ENCODE measurements around the gene GPR146.
A peak's percentile ranks its signal among the peaks of the same experiment; 100 is the strongest.
"Not testable (repeated sequence)": the region's sequence is repeated elsewhere in the genome, so short reads cannot be mapped to it uniquely, and the experiment has no call there.

GPR146 gene

DNA sequence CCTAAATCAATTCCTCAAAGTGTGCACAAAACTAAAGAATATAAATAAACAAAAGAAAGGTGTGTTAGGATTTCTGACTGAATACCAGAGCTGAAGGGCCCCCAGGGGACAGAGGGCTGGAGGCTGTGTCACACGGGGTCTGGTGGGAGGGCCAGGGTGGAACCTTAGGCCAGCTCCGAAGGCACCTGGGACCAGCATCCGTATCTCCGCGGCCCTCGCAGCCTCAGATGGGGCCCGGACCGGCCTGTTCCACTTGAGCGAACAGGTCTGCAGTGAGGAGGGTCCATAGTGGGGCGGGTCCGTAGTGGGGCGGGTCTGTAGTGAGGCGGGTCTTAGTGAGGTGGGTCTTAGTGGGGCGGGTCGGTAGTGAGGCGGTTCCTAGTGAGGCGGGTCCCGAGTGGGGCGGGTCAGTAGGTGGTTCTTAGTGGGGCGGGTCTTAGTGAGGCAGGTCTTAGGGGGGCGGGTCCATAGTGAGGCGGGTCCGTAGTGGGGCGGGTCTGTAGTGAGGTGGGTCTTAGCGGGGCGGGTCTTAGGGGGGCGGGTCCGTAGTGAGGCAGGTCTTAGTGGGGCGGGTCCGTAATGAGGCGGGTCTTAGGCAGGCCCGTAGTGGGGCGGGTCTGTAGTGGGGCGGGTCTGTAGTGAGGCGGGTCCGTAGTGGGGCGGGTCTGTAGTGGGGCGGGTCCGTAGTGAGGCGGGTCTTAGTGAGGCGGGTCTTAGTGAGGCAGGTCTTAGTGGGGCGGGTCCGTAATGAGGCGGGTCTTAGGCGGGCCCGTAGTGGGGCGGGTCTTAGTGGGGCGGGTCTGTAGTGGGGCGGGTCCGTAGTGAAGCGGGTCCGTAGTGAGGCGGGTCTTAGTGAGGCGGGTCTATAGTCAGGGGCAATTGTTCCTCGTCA, 15.1 kb downstream of the GPR146 start:
- no peak for DNase-seq

DNA sequence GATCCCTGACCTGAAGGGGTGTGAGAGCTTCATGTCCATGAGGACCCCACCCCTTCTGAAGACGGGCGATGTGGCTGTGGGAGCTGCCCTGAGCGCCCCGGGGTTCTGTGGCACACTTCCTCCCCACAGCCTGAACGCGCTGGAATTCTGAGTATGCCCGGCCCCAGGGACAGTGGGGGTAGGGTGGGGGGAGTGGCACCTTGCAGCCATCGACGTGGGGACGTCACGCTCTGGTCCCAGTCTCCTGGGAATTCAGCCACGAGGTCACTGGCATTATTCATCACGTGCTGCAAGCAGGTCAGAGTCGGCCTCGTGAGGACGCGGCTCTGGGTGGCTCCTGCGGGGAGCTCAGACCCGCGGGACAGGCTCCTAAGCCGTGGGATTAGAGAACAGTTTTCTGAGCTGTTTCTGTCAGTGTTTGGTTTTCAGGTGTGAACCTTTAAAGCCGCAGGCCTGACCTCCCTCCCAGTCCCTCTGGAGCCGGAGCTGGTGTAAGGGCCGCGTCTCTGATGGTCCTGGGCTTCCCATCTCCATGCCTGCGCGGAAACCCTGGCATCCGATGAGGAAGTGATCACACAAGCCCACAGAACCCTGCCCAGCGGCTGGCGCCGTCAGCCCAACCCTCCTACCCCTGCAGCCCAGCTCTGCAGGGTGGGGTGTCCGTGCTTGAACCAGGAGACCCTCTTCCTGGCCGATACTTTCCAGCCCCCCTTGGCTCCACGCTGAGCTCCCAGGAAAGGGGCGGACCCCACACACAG, 16.1 kb downstream of the GPR146 start:
- peak; percentile 35 for DNase-seq

DNA sequence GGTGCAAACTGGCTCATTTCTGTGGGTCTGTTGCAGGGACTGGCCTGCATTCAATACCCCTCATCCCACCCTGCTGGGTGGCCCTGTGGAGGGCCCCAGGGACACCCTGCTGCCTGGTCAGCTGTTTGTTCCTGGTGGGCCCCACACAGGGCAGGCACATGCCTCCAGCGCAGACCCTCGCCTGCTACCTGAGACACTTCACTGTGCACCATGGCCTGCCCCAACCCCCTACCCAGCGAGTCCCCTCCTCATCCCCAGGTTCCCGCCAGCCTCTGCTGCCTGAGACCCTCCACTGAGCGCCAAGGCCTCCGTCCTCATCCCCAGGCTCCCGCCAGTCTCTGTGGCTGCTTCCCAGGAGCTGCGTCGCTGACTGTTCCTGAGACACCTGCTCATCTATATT, 16.8 kb downstream of the GPR146 start:
- DNase-seq: no peak

DNA sequence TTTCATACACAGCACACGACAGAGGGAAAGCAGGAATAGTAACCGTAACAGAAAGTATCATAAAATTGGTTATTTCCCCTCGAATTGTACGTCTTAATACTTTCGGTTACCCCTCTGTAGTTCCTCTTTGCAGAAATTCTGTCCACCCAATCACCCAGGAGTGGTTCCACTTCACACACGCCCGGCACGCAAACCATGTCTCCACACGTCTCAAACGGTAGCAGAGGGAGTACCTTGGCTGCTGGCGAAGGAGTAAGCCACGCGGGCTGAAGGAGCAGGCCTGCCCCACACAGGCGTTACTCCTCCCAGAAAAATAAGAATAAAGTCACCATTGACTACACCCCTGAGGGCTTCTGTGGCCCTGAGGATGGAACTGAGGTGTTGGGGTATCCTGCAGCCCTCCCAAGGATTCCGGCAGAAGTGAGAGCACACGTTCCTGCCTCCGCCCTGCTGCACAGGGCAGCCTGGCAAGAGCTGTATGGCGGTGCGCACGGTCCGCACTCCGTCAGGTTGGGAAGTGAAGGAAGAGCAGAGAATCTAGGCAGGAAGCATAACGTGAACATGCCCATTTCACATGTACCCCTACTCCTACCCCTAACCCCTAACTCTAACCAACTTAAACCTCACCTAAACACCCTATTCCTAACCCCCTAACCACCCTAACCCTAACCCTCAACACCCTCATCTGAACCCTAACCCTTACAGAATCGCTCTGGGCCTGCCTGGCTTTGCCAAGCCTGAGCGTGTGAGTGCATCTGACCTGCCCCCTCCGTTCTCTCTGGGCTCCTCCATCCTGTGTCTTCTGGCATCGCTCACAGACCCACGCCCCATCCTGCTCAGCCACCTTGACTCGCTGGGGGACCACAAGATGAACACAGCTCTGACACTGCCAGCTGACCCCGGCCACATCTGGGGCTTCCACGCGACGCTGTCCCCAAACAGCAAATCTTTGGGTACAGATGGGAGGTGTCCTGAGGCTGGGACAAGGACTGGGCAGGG, 18.2 kb downstream of the GPR146 start:
- peak; percentile 69 for DNase-seq

DNA sequence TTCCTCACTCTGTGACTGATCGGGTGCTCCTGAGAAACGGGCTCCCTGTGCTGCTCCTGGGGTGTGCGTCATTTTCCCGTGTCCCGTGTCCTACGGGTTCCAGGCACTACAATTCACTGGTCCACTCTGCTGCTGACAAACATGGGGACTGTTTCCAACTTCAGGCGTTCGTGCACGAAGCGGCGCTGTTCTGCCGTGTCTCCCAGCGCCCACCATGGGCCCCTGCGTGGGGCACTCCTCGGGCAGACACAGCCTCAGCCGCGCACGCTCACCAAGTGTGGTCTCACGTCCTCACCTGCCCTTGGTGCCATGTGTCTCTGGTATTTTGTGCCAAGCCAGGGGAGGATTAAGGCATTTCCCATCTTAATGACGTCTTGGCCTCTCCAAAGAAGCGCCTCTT, 19.0 kb downstream of the GPR146 start:
- no peak for DNase-seq

DNA sequence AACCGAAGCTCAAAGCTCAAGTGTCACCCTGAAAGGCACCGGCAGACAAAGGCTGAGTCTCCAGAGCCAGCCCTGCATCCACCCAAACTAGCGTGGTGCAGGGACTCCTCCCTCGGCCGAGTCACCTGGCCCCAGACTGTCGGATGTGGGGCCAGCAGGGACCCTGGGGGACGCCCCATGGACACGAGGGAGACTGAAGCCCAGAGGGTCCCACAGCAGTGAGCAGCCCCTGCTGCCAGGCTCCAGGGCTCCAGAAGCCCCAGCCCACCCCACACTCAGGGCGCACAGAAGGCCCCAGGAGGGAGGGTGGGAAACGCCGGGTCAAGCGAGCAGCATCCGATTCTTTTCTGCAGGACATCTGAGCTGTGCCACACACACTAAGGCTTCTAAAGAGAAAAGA, 20.2 kb downstream of the GPR146 start:
- DNase-seq: no peak

DNA sequence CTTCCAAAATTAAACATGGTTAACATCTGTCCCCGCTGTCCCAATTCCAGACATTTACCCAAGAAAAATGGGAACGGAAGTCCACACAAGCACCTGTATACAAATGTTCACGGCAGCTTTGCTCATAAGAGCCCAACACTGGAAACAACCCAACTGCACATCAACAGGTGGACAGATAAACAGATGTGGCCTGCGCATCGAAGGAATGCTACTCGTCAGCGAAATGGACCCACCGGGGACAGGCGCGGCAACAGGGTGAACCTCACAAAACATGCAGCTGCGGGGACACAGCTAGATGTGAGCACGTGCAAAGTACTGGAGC, 20.9 kb downstream of the GPR146 start:
- no peak for DNase-seq

DNA sequence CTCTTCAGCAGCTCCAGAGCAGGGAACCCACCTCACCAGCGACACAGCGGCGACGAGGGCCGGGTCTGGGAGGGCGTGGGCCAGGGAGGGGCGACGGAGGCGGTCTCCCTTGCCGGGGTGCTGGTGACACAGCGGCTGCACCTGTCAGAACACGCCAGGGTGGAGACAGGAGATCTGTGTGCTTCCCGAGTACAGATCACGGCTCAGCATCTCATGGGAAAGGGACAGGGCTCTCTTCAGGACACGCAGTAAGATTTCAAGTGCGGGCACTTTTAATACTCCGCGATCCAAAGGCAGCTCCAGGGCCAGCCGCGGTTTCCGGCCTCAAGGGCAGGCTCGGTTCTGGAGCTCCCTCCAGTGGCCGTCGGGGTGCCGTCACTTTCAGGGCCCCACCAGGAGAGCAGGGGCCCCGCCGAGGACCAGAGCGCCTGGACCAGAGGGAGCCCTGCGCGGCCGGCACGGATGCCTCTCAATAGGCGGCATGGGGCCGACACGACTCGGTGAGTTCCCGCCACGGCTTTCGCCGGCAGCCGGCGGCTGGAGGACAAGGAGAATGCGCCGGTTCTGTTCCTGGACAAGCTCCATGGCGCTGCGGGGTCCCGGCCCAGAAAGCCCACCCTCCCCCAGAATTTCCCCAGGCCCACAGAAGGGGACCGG, 21.4 kb downstream of the GPR146 start:
- DNase-seq: peak; percentile 80

DNA sequence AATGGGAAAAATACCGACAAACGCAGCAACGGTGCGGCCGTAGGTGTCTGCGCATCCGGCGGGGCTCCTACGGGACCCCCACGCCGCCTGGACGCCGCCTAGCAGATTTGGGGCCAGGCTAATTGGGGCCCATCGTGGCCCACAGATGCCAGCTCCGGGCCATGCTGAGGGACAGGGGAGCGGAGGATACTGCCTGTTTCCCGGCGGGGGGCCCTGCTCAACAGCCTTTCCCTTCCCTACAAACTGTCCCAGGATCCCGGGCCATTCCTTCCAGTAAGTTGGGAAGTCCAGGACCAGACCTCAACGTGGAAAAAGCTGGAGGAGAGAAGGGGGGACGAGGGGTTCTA, 21.9 kb downstream of the GPR146 start:
- no peak for DNase-seq

DNA sequence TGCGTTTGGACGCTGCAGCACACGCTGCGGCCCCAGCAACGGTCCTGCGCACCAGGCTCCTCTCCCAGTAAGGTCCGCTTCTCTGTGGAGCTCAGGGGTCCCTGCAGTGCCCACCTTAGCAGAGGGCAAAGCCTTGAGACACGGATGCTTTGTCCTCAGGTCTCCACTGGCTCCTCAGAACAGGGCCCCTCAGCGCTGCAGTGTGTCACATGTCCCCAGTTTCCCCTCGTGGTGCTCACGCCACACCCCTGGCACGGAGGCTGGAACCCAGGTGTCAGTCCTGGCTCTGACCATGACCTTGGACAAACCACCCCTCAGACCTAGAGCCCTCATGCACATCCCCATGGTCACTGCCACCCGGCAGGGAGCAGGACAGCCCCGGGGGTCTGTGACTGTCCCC, 23.7 kb downstream of the GPR146 start:
- DNase-seq: no peak

DNA sequence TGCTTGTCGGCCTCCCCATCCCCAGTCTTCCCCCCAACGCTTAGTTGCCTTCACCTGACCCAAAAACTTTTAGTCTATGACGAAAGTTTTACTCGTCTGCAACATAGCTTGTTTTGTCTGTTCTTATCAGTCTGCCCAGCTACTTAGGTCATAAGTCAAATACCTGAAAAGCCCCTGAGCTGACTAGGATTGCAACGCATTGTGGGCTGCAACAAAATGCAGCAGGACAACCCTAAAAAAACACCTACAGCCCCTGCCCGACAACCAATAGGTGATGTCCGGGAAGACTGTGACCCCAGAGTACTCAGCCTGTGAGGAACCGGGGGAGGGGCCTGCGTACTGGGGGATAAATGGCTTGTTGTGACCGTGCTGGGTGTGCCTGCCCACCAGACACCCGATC, 24.3 kb downstream of the GPR146 start:
- no peak for DNase-seq

DNA sequence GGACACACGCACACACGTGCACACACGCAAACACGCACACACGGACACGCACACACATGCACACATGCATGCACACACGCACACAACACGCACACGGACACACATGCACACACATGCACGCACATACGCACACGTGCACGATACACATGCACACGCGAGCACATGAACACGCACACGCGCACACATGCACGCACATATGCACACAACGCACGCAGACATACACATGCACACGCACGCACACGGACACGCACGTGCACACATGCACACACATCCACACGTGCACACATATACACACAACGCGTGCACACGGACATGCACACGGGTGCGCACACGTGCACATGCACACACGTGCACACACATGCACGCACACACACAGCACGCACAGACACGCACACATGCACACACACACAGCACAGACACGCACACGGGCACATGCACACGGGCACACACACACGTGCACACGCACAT, 26.2 kb downstream of the GPR146 start:
- DNase-seq: no peak

DNA sequence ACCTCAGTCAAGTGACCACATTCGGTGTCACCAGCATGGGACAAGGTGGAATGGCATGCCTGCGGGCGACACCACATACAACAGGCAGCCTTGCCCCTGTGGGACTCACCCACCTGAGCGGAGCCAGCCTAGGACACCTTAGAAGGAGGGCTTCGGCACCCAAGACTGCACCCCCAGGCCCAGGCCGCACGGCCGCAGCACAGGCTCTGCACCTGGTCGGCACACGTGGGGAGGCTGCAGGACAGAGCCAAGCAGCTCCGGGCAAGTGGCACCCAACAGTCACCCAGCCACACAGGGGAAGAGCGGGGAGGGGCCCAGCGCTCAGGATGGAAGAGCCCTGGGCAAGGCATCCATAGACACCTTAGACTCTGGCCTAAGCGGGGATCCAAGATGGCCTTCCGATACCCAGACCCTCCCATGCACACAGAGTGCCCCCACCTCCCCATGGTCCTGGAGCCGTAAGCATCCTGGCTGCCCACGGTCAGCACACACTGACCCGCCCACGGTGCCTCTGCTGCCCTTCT, 27.4 kb downstream of the GPR146 start:
- no peak for DNase-seq

DNA sequence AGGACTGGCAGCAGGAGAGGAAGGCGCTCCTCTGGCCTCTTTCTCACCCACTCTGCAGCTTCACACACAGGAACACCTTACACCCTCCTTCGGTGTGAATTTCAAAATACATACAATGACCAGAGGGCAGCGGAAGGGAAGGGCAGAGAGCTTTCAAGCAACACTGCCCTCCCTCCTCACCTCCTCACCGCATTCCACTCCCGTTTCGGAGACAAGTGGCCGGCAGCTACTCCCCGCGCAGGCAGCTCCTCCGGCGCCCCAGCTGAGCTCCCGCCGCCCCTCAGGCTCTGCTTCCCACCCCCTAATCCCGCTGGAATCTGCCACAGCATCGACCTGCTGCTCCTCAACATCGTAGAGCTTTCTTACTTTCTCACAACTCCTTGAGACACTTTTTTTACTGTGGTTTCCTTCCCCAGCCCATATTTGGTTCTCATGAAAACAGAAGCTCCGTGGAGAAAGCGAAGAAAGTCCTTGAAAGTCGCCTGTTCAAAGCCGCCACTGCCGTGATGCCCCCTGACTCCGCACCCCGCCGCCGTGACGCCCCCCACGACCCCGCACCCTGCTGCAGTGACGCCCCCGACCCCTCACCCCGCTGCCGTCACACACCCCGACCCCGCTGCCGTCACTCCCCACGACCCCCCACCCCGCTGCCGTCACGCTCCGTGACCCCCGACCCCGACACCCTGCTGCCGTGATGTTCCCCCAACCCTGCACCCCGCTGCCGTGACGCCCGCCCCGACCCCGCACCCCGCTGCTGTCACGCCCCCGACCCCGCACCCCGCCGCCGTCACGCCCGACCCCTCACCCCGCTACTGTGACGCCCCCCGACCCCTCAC, 29.0 kb downstream of the GPR146 start:
- DNase-seq: no peak

DNA sequence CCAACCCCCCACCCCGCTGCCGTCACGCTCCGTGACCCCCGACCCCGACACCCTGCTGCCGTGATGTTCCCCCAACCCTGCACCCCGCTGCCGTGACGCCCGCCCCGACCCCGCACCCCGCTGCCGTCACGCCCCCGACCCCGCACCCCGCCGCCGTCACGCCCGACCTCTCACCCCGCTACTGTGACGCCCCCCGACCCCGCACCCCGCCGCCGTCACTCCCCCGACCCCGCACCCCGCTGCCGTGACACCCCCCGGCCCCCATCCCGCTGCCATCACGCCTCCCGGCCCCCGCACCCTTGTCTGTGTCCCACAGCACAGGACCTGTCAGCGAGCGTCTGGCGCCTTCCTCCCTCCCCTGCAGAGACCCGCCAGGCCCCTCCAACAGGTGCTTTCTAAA, 29.7 kb downstream of the GPR146 start:
- not testable (repeated sequence) for DNase-seq

DNA sequence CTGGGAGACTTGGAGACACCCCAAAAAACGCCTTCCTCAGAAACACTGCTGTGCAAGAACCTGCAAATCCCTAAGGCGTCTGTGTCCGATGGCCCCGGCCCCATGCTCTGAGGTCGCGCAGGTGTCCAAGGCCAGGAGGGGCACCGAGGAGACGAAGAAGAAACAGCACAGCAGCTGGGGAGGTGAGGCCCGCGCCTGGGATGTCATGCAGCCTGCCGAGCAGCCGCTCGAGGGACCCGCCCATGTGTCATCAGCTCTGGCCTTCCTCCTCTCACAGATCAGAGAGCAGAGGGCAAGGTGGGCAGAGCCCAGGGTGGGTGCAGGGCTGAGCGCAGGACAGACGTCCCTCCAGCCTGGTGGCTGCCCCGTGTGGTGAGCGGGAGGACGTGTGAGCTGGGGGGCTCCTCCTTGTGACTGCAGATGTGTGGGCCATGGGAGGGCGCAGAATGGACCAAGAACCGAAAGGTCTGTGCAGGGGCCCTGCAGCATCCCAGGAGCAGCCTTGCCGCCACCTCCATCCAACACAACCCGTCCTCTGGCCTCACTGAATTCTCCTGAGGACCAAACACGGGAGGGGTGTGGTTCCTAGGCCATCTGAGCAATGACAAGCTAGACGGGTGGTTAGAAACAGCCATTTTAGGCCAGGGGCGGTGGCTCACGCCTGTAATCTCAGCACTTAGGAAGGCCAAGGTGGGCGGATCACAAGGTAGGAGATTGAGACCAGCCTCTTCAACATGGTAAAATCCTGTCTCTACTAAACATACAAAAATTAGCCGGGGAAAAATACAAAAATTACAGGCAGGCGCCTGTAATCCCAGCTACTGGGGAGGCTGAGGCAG, 30.5 kb downstream of the GPR146 start:
- DNase-seq: no peak

DNA sequence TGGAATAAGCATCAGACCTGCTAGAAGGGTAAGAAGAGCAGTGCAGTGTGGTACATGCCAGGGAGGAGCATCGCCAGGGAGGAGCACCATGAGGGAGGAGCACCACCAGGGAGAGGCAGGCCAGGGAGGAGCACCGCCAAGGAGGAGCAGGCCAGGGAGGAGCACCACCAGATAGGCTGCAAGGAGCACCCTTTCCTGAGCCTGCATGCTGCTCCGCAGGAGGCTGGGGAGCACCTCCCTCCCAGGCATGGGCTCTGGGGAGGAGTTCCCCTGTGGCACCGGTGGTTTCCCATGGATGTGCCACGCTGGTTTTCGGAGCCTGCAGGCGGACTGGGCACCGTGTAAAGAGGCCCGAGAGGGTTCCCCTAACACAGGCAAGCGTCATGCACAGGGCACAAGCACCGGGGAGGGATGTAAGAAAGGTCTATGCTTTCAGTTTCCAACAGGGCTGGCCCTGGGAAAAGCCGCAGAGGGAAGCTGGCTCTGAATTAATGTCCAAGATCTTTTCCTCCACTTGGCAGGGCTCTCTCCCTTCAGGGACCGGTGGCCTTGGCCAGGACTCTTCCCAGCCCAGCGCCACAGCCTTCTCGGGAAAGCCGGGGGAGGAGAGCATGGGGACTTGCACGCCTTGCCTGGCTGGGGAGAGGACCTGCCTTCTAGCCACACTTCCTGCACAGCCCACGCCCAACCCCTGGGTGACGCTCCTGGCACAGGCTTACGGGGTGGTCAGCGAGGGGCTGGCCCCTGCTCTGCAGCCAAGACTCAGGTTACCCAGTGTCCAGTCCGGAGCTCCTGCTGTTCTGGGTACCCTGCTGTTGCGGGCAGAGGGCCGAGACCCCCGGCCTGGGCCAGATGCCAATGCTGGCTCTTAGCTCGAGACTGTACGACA, 32.1 kb downstream of the GPR146 start:
- DNase-seq: no peak

DNA sequence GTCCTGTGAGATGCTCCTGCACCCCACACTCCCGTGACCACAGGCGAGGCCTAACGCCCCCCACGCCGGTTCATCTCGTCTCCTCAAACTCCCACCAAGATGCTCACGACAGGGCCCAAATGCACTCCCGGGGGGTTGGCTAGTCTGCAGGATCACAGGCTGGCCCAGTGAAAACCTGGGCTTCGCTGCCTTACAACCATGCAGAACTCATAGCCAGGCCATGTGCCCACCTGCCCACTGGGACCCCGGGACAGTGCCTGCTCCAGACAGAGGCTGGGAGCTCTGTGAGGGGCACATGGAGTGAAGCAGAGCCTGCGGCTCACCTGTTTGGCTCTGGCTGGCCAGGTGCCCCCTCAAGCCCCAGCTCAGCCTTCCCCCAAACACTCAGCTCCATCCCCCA, 34.2 kb downstream of the GPR146 start:
- DNase-seq: no peak

DNA sequence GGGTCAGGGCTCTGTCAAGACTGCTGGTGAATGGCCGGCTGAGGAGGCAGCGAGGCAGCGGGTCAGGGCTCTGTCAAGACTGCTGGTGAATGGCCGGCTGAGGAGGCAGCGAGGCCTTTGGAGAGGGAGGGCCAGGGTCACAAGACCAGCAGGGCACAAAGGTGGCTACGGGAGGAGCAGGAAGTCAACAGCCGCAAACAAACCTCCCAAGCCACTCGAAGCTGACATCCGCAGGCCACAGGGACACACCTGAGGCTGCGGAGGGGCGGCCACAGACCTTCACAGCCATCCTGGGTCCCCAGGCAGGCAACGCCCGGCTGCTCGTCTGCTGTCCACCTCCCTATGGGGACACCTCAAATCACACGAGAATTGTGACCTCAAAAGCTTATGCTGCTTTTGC, 34.6 kb downstream of the GPR146 start:
- DNase-seq: no peak

All from CD4-positive, alpha-beta T cell treated with Interleukin-15 for 1 hour (primary cell).